ENCODE measurements around the gene STAT6.
"Not testable (repeated sequence)": the region's sequence is repeated elsewhere in the genome, so short reads cannot be mapped to it uniquely, and the experiment has no call there.

STAT6 gene

GRCh38 chr12:57124261-57124877 lies 13.2 kb upstream of the STAT6 start:
- Histone ChIP-seq H3K27me3 (ENCODE audit: control insufficient read depth, insufficient read depth, low read length) (no peaks in the 10 kb centered on the region), H3K9ac (ENCODE audit: low read length) (no peak overlapping the region), H3K9me3 (ENCODE audit: control insufficient read depth, insufficient read depth, low read depth, low read length) (0 out of 2 replicates have a peak, but pooled peaks cover 6% of the 10 kb centered on the region), H3K4me3 (ENCODE audit: low read depth, low read length) (no peak overlapping the region), H3K36me3 (ENCODE audit: control insufficient read depth, insufficient read depth, low read length) (no peaks in the 10 kb centered on the region), H3K27ac (ENCODE audit: low read depth, low read length) (no peak overlapping the region), H3K4me1 (ENCODE audit: control insufficient read depth, insufficient read depth, low read length) (peaks cover 9% of the 10 kb centered on the region; the same call in 1 of the 2 replicates)

DNA sequence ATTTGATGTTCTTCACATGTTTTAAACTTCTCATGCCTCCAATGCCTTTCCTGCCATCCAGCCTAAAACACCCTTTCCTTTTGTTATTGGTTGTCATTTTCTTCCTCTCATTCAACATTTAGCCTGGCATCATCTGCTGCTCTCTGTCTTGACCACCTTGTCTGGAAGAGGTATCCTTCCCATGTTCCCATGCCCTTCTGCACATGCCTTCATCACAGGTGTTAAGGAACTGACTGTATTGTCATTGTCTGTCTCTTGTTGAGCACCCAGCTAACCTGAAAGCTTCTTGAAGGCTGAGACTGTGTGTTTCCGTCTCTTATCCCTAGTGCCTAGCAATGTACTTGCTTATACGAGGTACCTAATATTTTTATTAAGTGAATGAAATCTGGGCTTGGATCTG lies 12.7 kb upstream of the STAT6 start:
- Histone ChIP-seq H3K9ac (ENCODE audit: low read length) (no peak overlapping the region), H3K4me1 (ENCODE audit: control insufficient read depth, insufficient read depth, low read length) (peaks cover 9% of the 10 kb centered on the region; the same call in 1 of the 2 replicates), H3K4me3 (ENCODE audit: low read depth, low read length) (no peak overlapping the region), H3K27me3 (ENCODE audit: control insufficient read depth, insufficient read depth, low read length) (no peaks in the 10 kb centered on the region), H3K36me3 (ENCODE audit: control insufficient read depth, insufficient read depth, low read length) (no peaks in the 10 kb centered on the region), H3K27ac (ENCODE audit: low read depth, low read length) (no peak overlapping the region), H3K9me3 (ENCODE audit: control insufficient read depth, insufficient read depth, low read depth, low read length) (0 out of 2 replicates have a peak, but pooled peaks cover 6% of the 10 kb centered on the region)

DNA sequence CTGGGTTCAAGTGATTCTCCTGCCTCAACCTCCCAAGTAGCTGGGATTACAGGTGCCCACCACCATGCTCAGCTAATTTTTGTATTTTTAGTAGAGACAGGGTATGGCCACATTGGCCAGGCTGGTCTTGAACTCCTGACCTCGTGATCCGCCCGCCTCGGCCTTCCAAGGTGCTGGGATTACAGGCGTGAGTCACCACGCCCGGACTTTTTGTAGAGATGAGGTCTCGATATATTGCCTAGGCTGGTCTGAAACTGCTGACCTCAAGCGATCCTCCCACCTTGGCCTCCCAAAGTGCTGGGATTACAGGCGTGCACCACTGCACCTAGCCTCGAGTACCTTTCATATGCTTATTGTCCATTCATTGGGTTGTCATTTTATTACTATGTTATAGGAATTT lies 9.6 kb upstream of the STAT6 start:
- not testable (repeated sequence) for H3K9ac ChIP-seq (ENCODE audit: low read length); H3K27me3 ChIP-seq (ENCODE audit: control insufficient read depth, insufficient read depth, low read length); H3K4me3 ChIP-seq (ENCODE audit: low read depth, low read length); H3K4me1 ChIP-seq (ENCODE audit: control insufficient read depth, insufficient read depth, low read length); H3K9me3 ChIP-seq (ENCODE audit: control insufficient read depth, insufficient read depth, low read depth, low read length); H3K36me3 ChIP-seq (ENCODE audit: control insufficient read depth, insufficient read depth, low read length); H3K27ac ChIP-seq (ENCODE audit: low read depth, low read length)

DNA sequence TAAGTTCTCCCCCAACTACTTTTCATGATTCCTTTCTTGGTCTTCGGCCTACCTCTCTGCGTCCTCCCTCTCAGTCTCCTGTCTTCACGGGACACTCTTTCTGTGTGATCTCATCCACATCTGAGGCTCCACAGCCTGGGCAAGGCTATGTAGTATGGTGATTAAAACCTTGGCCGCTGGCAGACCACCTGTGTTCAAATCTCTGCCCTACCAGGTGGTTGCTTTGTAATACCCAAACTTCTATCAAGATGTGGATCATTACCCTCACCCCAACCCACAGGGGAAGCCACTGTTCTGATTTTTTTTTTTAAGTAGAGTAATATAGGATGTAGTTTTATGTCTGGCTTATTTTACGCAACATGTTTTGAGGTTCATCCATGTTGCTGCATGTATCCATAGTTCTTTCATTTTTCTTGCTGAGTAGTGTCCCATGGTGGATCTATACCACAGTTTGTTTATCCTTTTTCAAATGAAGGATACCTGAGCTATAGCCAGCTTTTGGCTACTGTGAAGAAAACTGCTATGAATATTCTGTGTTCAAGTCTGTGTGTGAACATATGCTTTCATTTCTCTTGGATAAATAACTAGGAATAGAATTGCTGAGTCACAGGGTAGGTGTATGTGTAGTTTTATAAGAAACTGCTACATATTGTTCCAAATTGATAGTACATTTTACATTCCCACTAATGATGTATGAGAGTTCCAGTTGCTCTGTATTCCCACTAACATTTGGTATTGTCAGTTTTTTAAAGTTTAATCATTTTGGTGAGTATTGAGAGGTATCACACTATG lies 8.3 kb upstream of the STAT6 start:
- Histone ChIP-seq H3K4me3 (ENCODE audit: low read depth, low read length) (no peak overlapping the region), H3K9me3 (ENCODE audit: control insufficient read depth, insufficient read depth, low read depth, low read length) (0 out of 2 replicates have a peak, but pooled peaks cover 6% of the 10 kb centered on the region), H3K27me3 (ENCODE audit: control insufficient read depth, insufficient read depth, low read length) (no peaks in the 10 kb centered on the region; the same call in 1 of the 2 replicates), H3K4me1 (ENCODE audit: control insufficient read depth, insufficient read depth, low read length) (no peaks in the 10 kb centered on the region), H3K36me3 (ENCODE audit: control insufficient read depth, insufficient read depth, low read length) (no peaks in the 10 kb centered on the region), H3K9ac (ENCODE audit: low read length) (no peak overlapping the region), H3K27ac (ENCODE audit: low read depth, low read length) (no peak overlapping the region)

- no peak overlapping the region for H3K27ac ChIP-seq (ENCODE audit: low read depth, low read length)
- H3K9me3 ChIP-seq (ENCODE audit: control insufficient read depth, insufficient read depth, low read depth, low read length): 0 out of 2 replicates have a peak, but pooled peaks cover 3% of the 10 kb centered on the region
- H3K27me3 ChIP-seq (ENCODE audit: control insufficient read depth, insufficient read depth, low read length): no peaks in the 10 kb centered on the region; the same call in 1 of the 2 replicates
- no peak overlapping the region for H3K4me3 ChIP-seq (ENCODE audit: low read depth, low read length)
- no peaks in the 10 kb centered on the region for H3K4me1 ChIP-seq (ENCODE audit: control insufficient read depth, insufficient read depth, low read length)
- H3K9ac ChIP-seq (ENCODE audit: low read length): no peak overlapping the region
- no peaks in the 10 kb centered on the region for H3K36me3 ChIP-seq (ENCODE audit: control insufficient read depth, insufficient read depth, low read length)
These were observed 7.6 kb upstream of the STAT6 start for GRCh38 chr12:57118711-57119271.

- Histone ChIP-seq H3K9me3 (ENCODE audit: control insufficient read depth, insufficient read depth, low read depth, low read length) (no peaks in the 10 kb centered on the region), H3K27me3 (ENCODE audit: control insufficient read depth, insufficient read depth, low read length) (no peaks in the 10 kb centered on the region; the same call in 1 of the 2 replicates), H3K36me3 (ENCODE audit: control insufficient read depth, insufficient read depth, low read length) (no peaks in the 10 kb centered on the region), H3K4me3 (ENCODE audit: low read depth, low read length) (no peak overlapping the region), H3K9ac (ENCODE audit: low read length) (no peak overlapping the region), H3K4me1 (ENCODE audit: control insufficient read depth, insufficient read depth, low read length) (peaks cover 6% of the 10 kb centered on the region; the same call in 1 of the 2 replicates), H3K27ac (ENCODE audit: low read depth, low read length) (no peak overlapping the region)
These were observed 5.6 kb upstream of the STAT6 start for GRCh38 chr12:57116580-57117281.

GRCh38 chr12:57112492-57113294 lies 1.5 kb upstream of the STAT6 start:
- no peak overlapping the region for H3K27ac ChIP-seq (ENCODE audit: low read depth, low read length)
- no peaks in the 10 kb centered on the region; the same call in 1 of the 2 replicates for H3K27me3 ChIP-seq (ENCODE audit: control insufficient read depth, insufficient read depth, low read length)
- H3K9ac ChIP-seq (ENCODE audit: low read length): no peak overlapping the region
- H3K4me3 ChIP-seq (ENCODE audit: low read depth, low read length): no peak overlapping the region
- peaks cover 22% of the 10 kb centered on the region for H3K4me1 ChIP-seq (ENCODE audit: control insufficient read depth, insufficient read depth, low read length)
- no peaks in the 10 kb centered on the region for H3K36me3 ChIP-seq (ENCODE audit: control insufficient read depth, insufficient read depth, low read length)
- no peaks in the 10 kb centered on the region for H3K9me3 ChIP-seq (ENCODE audit: control insufficient read depth, insufficient read depth, low read depth, low read length)

- Histone ChIP-seq H3K27ac (ENCODE audit: low read depth, low read length) (peak overlapping the region; percentile 76; the same call in 1 of the 2 replicates), H3K9ac (ENCODE audit: low read length) (peak overlapping the region; percentile 84), H3K27me3 (ENCODE audit: control insufficient read depth, insufficient read depth, low read length) (no peaks in the 10 kb centered on the region), H3K4me3 (ENCODE audit: low read depth, low read length) (peak overlapping the region; percentile 60), H3K36me3 (ENCODE audit: control insufficient read depth, insufficient read depth, low read length) (peaks cover 19% of the 10 kb centered on the region), H3K4me1 (ENCODE audit: control insufficient read depth, insufficient read depth, low read length) (peaks cover 22% of the 10 kb centered on the region), H3K9me3 (ENCODE audit: control insufficient read depth, insufficient read depth, low read depth, low read length) (no peaks in the 10 kb centered on the region)
These were observed 795 bp downstream of the STAT6 start for GRCh38 chr12:57110104-57111030.

- Histone ChIP-seq H3K4me3 (ENCODE audit: low read depth, low read length) (peak overlapping the region; percentile 60), H3K4me1 (ENCODE audit: control insufficient read depth, insufficient read depth, low read length) (peaks cover 22% of the 10 kb centered on the region), H3K27me3 (ENCODE audit: control insufficient read depth, insufficient read depth, low read length) (no peaks in the 10 kb centered on the region), H3K9ac (ENCODE audit: low read length) (peak overlapping the region; percentile 84), H3K9me3 (ENCODE audit: control insufficient read depth, insufficient read depth, low read depth, low read length) (no peaks in the 10 kb centered on the region), H3K36me3 (ENCODE audit: control insufficient read depth, insufficient read depth, low read length) (peaks cover 28% of the 10 kb centered on the region), H3K27ac (ENCODE audit: low read depth, low read length) (no peak overlapping the region)
These were observed 1.7 kb downstream of the STAT6 start for GRCh38 chr12:57109207-57110103.

Data from HUES6 (cell line).